GM10248 (cell line): ENCODE data around the gene BAIAP2.
"Not testable (repeated sequence)": the region's sequence is repeated elsewhere in the genome, so short reads cannot be mapped to it uniquely, and the experiment has no call there.

Experiments
- CTCF ChIA-PET: fragments of 300-600 bp; sonication (Branson Sonifier 250); formaldehyde crosslinking; extraction: SDS; loops from one replicate; lab custom pipeline; 2021; ENCODE audit warnings: antibody characterized with exemption; lab: Yijun Ruan, JAX
- POLR2A ChIA-PET: fragments of 350-650 bp; sonication (Branson Sonifier 250); formaldehyde crosslinking; extraction: SDS; loops from one replicate; lab custom pipeline; 2020; ENCODE audit warnings: antibody characterized with exemption; lab: Yijun Ruan, JAX
- DNase-seq: peaks from one replicate; pipeline ENCODE4 v3.0.0; 2012; ENCODE audit errors: extremely low spot score
- CTCF ChIP-seq: IDR thresholded peaks from 2 replicates; pipeline ENCODE4 v1.5.1; 2012; ENCODE audit warnings: mild to moderate bottlenecking, low read depth; ENCODE audit errors: extremely low read depth, missing control alignments, control extremely low read depth

The BAIAP2 gene

GRCh38 chr17:81026266-81027036, 8.5 kb upstream of the BAIAP2 start:
- CTCF ChIA-PET, result interaction anchor here (1.3 to 4.6 kb wide), 2 partner anchors 18 to 76 kb away, joined by 4 to 37 read pairs; no protein-coding TSS in a partner anchor
- no peak for TF ChIP-seq CTCF
- DNase-seq, result no peak
- POLR2A ChIA-PET, result no interaction called here

- POLR2A ChIA-PET, result no interaction called here
- DNase-seq, result no peak
- TF ChIP-seq CTCF, result no peak
- CTCF ChIA-PET, result no interaction called here
Measured at GRCh38 chr17:81027038-81027437, 7.9 kb upstream of the BAIAP2 start.

- TF ChIP-seq CTCF, result no peak
- DNase-seq, result no peak
- CTCF ChIA-PET, result no interaction called here
- POLR2A ChIA-PET, result no interaction called here
Measured at GRCh38 chr17:81027591-81028505, 7.1 kb upstream of the BAIAP2 start.

GRCh38 chr17:81028506-81028858, 6.5 kb upstream of the BAIAP2 start:
- ChIA-PET POLR2A (no interaction called here), CTCF (no interaction called here)
- DNase-seq, result no peak
- TF ChIP-seq CTCF, result no peak

- POLR2A ChIA-PET, result no interaction called here
- DNase-seq, result no peak
- no peak for TF ChIP-seq CTCF
- CTCF ChIA-PET, result interaction anchor here (1.7 kb wide), 1 partner anchor 10 kb away, joined by 4 read pairs; no protein-coding TSS in a partner anchor
Measured at GRCh38 chr17:81029859-81030258, 5.1 kb upstream of the BAIAP2 start.

- DNase-seq, POLR2A ChIA-PET: not testable (repeated sequence)
- CTCF ChIA-PET, result interaction anchor here (1.7 kb wide), 1 partner anchor 10 kb away, joined by 4 read pairs; no protein-coding TSS in a partner anchor
Measured at GRCh38 chr17:81030312-81030711, 4.6 kb upstream of the BAIAP2 start.
